CD1c-positive myeloid dendritic cell (primary cell): Measurements from ENCODE around the gene UBIAD1.
A peak's percentile ranks its signal among the peaks of the same experiment; 100 is the strongest.

Source experiments
- DNase-seq: peaks from one replicate; pipeline ENCODE4 v3.0.0-alpha.2; 2016; ENCODE audit errors: extremely low spot score

UBIAD1 gene

DNA sequence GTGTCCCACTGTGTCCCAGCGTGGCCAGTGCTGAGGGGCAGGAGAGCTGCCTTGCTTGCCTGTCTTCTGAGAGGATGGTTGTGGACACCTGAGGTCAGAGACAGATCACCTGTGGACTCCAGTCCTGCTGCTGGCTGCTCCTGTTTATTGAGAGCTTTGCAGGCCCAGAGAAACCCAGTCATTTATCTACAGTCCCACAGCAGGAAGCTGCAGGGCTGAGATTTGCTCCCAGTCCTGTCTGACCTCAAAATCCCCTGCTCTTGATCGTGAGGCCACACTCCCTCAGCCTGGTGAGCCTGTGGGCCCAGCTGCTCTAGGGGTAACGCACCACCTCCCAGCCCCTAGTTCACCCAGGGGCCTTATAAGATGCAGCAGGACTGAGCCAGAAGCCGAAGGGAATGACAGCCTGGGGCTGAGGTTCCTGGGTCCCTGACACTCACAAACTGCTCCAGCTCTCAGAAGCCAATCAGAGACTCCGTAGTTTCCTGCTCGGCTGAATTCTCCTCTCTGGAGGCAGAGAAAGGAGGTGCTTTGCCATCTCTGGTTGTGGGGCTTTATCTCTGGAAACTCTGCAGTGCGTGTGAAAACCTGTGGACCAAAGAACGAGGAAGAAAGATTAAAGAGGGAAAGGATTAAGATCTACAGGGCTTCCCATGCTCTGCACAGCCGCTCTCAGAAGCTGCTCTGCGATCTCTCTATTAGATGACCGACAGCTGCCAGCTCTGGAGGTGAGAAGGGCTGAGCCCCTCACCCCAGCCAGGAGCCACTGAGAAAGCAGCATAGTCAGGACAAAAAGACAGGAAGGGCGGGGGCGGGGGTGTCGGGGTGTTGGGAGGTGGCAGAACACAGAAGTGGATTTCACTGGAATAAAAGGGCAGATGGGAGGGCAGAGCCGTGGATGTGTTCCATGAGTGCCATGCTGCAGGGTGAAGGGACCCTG lies 39.1 kb downstream of the UBIAD1 start:
- no peak for DNase-seq

DNA sequence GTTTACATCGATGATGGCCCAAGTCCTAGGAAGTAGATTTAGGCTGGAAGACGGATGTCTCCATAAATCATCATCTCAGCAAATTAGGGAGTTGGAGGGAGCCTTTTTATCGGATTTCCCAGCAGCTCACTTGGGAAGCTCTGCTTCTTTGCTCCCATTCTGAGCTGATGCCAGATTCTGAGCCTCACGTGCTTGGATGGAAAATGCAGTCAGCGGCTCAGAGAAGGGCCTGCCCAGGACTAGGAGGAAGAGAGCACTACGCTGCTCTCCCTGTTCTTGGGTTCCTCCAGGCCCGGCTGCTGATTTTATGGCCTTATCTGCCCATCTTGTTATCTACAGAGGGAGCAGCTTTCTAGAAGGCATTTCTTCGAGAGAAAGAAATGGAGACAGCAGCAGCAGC lies 42.0 kb downstream of the UBIAD1 start:
- no peak for DNase-seq

DNA sequence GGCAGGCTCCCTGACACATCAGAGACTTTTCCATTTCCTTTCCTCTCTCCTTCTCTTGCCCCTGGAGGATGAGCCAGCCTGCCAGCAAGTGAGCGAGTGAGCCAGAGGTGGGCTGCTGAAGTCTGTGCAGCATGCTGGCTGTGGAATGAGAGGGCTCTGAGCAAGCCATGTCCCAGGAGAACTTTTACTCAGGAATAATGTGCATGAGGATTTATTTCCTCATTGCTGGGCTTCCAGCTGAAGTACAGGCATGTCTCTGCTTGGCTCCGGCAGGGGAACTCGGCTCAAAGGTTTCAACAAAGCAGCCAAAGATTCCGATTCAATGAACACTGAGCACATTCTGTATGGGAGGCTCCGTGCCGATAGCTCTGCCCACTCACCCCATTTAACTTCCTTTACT lies 43.7 kb downstream of the UBIAD1 start:
- no peak for DNase-seq

DNA sequence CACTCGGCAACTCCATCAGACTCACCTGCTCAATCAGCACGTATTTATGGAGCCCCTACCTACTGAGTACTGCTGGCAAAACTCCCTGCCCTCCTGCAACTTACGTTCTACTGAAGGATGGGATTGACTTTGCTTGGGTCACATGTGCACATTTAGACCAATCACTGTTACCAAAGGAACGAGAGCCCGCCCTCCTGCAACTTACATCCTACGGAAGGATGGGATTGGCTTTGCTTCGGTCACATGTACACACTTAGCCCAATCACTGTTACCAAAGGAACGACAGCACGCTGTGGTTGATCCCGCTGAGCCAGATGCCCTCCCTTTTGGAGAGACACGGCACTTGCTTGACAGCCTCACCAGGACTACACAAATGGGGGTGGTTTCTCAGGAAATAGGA lies 46.0 kb downstream of the UBIAD1 start:
- DNase-seq = no peak

DNA sequence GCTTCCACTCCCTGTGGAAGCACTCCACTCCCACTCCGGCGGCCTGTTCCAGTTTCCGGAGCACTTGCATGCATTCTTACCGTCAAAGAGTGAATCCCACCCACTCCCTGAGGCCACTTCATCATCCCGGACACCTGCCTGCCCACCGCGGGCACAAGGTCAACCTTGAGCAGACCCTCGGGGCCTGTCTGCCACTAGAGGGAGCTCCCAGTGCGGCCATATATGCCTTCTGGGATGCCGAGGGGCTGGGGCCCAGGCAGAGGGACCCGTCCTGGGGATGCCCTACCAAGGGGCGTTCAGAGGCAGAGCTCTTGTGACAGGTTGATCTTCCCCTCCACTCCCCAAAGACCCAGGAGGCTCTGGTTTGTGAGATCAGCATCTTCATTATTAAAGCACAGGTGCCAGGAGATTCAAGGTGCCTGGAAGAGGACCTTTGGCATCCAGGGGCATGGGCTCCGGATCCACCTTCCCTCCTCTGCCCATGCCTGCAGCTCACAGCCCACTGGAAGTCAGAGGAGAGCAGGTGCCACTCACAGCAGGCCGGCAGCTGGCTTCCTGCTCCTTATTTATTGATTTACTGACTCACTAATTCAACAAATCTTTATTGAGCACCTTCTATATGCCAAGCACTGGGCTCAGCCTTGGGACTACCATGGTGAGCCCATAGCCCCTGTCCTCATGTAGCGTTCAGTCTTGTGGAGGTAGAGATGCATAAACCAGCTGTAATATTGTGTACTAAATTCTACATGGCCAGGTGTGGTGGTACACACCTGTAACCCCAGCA lies 47.3 kb downstream of the UBIAD1 start:
- peak; percentile 3 for DNase-seq

DNA sequence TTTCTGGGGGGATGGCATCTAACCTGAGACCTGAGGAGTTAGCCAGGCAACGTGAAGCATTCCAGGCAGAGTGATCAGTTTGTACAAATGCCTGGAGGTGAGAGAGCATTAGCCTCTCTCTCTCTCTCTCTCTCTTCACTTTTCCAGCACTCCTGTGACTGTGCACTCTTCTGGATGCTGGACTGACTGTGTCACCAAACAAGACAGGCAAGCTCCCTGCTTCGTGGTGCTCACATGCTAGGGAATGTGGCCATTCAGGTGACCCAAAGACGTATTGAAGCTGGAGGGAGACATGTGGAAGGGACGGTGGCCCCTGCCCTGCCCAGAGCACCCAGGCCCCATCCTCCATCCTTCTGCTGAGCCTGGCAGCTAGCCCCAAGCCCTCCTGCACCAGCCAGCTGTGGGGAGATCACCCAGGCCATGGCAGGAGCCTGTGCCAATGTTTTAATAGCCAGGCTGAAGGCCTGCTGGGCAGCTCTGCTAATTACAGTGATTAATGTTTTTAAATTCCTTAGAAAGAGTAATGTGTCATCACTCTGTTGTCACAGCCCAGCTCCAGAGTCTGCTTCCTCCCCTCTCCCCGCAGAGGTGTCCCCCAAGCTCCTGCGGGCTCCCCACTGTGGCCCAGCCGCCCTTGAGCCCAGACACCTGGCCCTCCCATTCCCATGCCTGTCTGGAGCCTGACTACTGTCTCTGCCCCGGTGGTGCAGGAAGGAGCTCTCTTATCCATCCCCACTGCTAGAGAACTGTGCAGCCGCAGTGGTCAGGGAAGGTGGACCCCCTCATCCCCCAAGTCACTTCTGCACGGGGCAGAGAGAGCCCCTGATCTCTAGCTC lies 48.9 kb downstream of the UBIAD1 start:
- DNase-seq = no peak

DNA sequence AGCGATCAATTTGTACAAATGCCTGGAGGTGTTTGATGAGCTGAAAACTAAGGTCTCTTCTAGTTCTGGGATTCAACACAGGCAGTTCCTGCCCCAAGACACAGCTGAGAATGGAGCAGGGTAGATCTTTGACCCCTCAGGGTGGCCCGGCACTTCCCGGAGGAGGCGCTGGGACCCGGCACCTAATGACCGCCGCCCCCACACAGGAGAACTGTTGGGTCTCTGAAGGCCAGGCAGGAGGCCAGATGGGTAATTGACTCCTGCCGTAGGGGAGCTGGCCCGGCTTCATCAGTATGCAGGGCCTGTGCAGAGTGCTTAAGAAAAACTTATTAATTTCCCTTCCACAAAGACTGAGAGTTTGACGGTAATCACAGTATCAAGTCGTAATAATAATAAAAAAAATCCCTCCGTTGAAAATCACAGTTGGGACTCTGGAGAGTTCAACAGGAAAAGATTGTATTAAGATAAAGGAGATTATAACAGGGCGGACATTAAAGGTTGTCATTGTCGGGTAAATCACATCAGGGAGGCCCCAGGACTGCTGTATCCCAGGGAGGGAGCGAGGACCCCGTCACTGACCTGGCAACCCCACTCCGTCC lies 51.7 kb downstream of the UBIAD1 start:
- no peak for DNase-seq

DNA sequence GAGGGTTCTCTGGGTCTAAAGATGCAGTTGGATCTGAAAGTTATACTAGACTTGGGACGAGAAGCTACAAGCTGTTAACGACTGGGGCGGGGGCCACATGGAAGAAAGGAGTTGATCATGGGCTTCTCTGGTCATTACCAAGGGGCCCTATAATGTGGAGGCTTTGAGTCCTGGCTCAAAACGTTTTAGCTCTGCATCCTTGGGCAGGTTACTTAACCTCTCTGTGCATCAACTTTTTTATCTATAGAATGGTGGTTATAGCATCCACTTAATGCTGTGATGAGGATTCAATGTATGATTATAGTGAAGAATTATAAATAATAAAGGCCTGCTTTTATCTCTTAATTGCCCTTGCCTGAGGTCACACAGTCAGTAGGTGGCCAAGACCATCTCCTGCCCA lies 53.1 kb downstream of the UBIAD1 start:
- DNase-seq = no peak

DNA sequence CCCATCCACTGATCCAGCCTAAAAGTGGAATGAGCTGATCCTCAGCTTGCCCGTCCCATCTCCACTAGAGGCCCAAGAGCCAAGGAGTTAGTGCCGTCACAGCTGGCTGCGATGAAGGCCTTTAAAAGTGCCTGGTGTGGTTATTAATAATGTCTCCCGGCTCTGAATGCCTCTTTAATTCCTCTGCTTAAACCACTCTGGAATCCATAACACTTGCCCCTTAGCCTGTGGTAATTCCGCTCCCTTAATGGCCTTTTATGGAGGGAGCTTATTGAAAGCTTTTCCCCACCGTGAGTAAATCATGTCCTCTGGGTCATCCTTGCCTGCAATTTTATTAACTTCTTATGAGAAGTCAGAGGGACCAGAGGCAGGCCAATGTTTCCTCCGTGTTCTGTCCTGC lies 55.4 kb downstream of the UBIAD1 start:
- DNase-seq = no peak

DNA sequence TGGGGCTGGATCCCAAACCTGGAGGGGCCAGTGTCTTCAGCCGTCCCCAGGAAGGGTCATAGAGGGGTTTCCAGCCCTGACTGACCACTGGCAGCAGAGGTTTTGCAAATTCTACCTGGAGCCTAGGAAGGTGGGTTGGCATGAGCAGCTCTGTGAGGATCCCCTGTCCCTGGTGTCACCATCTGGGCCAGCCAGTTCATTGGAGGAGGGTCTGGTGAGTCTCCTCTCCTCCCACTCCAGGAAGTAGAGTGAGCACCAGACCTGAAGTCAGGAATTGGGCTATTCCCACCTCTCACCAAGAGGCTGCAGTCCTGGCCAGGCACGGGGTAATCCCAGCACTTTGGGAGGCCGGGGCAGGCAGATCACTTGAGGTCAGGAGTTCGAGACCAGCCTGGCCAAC lies 57.4 kb downstream of the UBIAD1 start:
- DNase-seq = no peak

DNA sequence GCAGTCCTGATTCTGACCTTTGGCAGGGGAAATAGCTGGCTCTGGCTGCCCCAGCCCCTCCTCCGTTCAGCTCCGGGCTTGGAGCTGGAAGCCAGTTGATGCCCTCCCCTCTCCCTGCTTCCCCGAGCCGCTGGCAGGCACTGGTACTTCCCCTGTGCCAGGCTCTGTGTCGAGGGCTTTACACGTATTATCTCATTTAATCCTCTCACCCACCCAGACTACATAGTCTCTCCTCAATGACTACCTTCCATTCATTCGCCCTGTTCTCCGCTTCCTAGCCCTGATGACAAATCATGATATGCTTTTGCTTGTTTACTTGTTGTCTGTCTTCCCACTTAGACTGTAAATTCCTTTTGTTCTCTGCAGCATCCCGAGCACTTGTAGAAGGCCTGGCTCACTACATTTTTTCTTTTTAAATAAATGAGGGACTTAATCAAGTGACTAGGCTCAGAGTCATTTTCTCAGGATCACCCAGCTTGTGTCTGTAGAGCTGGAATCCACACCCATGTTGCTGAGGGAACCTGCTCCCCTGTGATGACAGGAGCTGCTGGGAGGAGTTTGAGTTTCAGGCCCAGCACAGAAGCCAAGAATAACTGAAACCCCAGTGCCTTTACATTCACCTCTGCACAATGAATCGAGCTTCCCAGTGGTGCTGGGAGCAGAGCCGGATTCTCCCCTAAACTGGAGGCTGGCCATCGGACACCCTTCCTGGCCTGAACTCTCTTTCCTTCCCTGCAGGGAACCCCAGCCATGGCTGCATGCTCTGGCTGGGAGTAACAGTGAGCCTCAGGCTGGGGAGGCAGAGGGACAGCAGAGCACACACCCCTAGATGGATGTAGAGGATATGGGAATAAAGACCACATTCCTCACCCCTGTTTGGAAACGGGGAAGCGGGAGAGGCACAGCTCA lies 58.3 kb downstream of the UBIAD1 start:
- no peak for DNase-seq

DNA sequence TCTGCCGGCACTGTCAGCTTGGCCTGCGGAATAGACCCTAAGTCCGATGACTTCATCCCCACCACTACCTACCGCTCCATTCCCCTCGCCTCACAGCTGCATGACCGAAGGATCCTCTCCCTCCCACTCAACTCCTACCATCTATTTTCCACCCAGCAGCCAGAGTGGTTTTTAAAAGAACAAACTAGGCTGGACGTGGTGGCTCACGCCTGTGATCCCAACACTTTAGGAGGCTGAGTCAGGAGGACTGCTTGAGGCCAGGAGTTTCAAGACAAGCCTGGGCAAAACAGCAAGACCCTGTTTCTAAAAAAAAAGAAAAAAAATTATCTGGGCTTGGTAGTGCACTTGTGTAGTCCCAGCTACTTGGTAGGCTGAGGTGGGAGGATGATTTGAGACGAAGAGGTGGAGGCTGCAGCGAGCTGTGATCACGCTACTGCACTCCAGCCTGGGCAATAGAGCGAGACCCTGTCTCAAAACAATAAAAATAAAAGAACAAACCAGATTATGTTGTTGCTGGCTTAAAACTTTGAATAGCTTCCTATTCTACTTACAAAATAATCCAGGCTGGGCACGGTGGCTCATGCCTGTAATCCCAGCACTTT lies 59.0 kb downstream of the UBIAD1 start:
- DNase-seq = no peak

DNA sequence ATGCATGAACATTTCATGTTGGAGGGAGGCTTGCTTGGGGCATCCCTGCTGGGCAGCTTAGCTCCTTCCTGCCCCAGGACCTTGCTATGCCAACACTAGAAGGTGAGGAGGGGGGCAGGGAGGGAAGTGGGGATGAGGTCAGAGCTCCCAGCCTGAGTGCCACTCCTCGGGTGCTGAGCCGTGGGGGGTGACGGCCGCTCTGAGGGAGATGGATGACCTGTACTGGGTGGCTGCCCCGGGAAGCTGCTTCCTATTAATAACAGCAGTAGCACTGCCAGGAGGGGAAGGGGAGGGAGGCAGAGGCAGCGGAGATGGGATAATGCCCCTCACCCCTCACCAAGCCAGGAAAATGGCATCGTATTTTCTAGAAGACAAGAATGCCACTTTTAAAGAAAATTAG lies 60.6 kb downstream of the UBIAD1 start:
- DNase-seq = no peak

DNA sequence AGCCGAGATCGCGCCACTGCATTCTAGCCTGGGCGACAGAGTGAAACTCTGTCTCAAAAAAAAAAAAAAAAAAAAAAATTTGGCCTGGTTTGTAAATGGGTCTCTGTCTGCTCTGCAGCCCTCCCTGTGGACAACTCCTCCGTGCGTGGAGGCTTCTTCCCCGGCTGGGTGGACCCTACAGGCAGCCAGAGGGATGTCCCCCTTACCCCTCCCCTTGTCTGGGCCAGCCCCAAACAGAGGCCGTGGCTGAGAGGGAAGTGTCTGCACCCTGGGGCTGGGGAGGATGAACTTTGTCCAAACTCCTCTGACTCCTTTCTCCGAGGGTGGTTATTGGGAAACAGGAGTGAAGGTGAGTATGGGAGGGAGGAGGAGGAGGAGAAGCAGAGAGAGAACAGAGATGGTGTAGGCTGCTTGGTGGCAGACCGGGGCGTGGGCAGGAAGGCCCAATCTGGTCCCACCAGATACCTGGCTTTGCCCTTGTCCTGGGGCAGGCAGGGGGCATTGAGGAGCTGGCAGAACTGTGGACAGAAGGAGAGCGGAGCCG lies 61.3 kb downstream of the UBIAD1 start:
- no peak for DNase-seq

DNA sequence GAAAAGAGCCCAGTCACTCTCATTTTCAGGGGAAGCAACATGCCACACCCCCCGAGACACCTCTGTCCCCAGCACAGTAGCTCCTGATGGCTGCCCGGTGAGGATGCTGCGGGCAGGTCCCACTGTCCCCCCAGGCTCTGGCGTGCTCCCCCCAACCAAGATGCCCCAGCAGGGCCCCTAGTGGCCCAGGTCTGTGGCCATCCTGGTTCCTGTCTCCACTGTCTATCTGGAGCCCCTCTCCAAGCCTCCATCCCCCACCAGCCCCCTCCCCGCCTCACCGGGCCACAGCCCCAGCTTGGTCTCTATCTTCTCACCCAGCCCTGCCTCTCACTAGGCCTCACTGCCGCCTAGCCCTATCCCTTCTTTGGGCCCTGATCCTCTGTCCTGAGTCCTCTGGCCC lies 61.8 kb downstream of the UBIAD1 start:
- no peak for DNase-seq

DNA sequence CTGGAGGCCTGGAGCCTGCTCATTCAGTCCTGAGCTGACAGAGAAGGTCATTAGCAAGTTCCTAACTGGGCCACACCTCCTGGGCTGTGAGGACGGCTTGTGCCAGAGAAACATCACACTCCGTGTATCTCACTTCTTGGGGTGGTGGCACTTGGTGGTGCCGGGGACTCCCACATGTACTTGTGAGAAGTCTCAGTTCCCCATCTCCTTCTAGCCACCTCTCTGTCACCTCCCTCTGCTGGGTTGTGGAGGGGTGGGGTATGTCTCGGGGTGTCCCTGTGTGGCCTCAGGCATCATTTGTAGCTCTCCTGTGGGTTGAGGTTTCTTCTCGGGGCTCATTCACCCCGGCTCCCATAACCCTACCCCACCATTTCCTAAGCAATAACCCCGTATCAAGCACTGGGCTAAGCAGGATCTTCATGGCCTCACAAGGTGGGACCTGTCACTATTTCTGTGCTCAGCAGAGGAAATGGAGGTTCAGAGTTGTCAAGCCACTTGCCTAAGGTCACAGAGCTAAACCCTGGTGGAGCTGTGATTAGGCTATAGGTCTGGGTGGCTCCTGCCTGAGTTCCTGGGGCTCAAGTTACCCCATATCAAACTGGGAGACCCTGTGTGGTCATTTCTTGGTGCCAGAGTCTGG lies 62.5 kb downstream of the UBIAD1 start:
- no peak for DNase-seq

DNA sequence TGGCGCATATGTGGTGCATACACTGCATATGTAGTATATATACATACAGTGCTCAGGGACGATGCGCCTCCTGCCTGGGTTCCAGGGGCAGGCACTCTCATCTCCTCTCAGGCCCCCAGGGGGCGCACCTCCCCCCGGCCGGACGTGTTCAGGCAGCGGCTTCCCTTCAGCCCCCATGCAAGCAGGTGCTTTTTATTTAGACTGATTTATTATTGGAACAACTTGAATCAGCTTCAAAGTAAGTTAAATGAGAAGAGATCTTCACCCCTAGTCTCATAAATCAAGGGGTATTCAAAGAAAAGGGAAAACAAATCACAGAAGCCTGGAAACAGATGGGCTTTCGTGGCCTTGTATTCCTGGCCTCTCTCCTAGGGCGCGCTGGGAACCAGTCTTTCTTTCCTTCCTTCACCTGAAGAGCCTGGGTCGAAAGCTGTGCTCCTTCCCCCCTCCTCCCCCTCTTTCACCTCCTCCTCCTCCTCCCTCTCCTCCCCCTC lies 64.6 kb downstream of the UBIAD1 start:
- peak; percentile 45 for DNase-seq
